WTC11 (cell line): ENCODE measurements around the gene SH3PXD2A.

Source experiments
- CTCF ChIP-seq: fragments of 200-600 bp; IDR thresholded peaks from 2 replicates; pipeline ENCODE4 v1.8.0; 2022; ENCODE audit warnings: antibody characterized with exemption
- JUN ChIP-seq: sonication (generic); formaldehyde crosslinking; IDR thresholded peaks from 2 replicates; pipeline ENCODE4 v1.8.0; 2023; ENCODE audit warnings: mild to moderate bottlenecking, missing genetic modification reagents
- USF2 ChIP-seq: sonication (generic); formaldehyde crosslinking; IDR thresholded peaks from 2 replicates; pipeline ENCODE4 v1.8.1; 2023; ENCODE audit warnings: mild to moderate bottlenecking, missing genetic modification reagents, moderate library complexity

- TF ChIP-seq USF2 (no peak), CTCF (no peak), JUN (CRISPR knock-in tag) (no peak)
These were observed 225.8 kb downstream of the SH3PXD2A start for GRCh38 chr10:103629581-103629980.
